Sigmoid colon (tissue), 7 donors: ENCODE measurements around the gene GPC6. TPM values are rescaled to one million over a fixed set of nuclear protein-coding genes. Genes with fewer than 3 reads are reported as not detected.

ENCODE experiments used
- DNase-seq: peaks from one replicate; pipeline ENCODE4 v3.0.0-alpha.2; 2019
- H3K27ac ChIP-seq, 4 donors: fragments of 200-600 bp; sonication (generic); one replicate each; pipeline ENCODE4 v1.5.1; 2016 to 2019; ENCODE audit warnings: mild to moderate bottlenecking in 1 of 4
- H3K27me3 ChIP-seq, 3 donors: fragments of 200-600 bp; sonication (generic); one replicate each; pipeline ENCODE4 v1.5.1; 2019; ENCODE audit warnings: mild to moderate bottlenecking in 1 of 3
- H3K36me3 ChIP-seq, 4 donors: fragments of 200-600 bp; sonication (generic); one replicate each; pipeline ENCODE4 v1.5.1; 2016 to 2019
- H3K4me1 ChIP-seq, 4 donors: fragments of 200-600 bp; sonication (generic); one replicate each; pipeline ENCODE4 v1.5.1; 2017 to 2019
- H3K4me3 ChIP-seq, 4 donors: fragments of 200-600 bp; sonication (generic); one replicate each; pipeline ENCODE4 v1.5.1; 2017 to 2019; ENCODE audit warnings: mild to moderate bottlenecking in 2 of 4, moderate library complexity in 1 of 4
- H3K9me3 ChIP-seq, 4 donors: fragments of 200-600 bp in 3 of 4; sonication (generic) in 3 of 4; one replicate each; pipeline versions ENCODE4 v1.5.1 to v1.6.1; 2013 to 2019
- CTCF ChIP-seq, 4 experiments: fragments of 450-650 bp in 3 of 4; fragments of 200-600 bp in 1 of 4; IDR thresholded peaks; one replicate each; pipeline ENCODE4 v1.5.1; 2016 to 2019; ENCODE audit warnings: antibody characterized with exemption in 4 of 4, mild to moderate bottlenecking in 3 of 4, moderate library complexity in 2 of 4
- EP300 ChIP-seq, 4 donors: sonication (generic); formaldehyde crosslinking; IDR thresholded peaks; one replicate each; pipeline ENCODE4 v1.6.1; 2017; ENCODE audit warnings: antibody characterized with exemption in 4 of 4
- POLR2A ChIP-seq, 2 donors: fragments of 450-650 bp; IDR thresholded peaks; one replicate each; pipeline ENCODE4 v1.6.1; 2016; ENCODE audit warnings: antibody characterized with exemption in 2 of 2, mild to moderate bottlenecking in 2 of 2, moderate library complexity in 2 of 2
- POLR2AphosphoS5 ChIP-seq, 4 donors: sonication (generic); formaldehyde crosslinking; IDR thresholded peaks; one replicate each; pipeline ENCODE4 v1.6.1; 2017; ENCODE audit warnings: antibody characterized with exemption in 4 of 4
- WGBS, 2 donors: extraction: QIAGEN DNeasy Blood & Tissue Kit; methylation state at CpG; one replicate each; pipeline ENCODE4 v1.1.7; 2013; 5-methylcytosine and 5-hydroxymethylcytosine counted together
- intact Hi-C: fragments of 100-400 bp; cut with DNase I; formaldehyde crosslinking; loops from one replicate; pipeline ENCODE4 v1.15.1; 2023
- polyA plus RNA-seq, 3 donors: library from polyadenylated mRNA; stranded (reverse); fragments of 200-250 nt; gene quantifications; one replicate each; pipeline ENCODE4 v1.2.3, GENCODE V29; 2013
- total RNA-seq, 4 donors: library from RNA; depleted of rRNA; stranded (reverse); fragments of >200 nt; gene quantifications; one replicate each; pipeline ENCODE4 v1.1.0, GENCODE V29; 2016
- donor health status: healthy with polysubstance abuse.
- donor health status: Bipolar disorder and iron deficiency.
- donor health status: healthy.

GPC6 gene
- total and polyA plus RNA-seq, 7 donors, result 0.23 to 27.5 (median 14.4) TPM

GRCh38 chr13:94328381-94329041 is 1101.9 kb downstream of the GPC6 start:
- TF ChIP-seq CTCF (IDR thresholded peaks at IDR 0.05) (no peak), POLR2A (IDR thresholded peaks at IDR 0.05) (no peak), EP300 (IDR thresholded peaks at IDR 0.05) (no peak), POLR2AphosphoS5 (IDR thresholded peaks at IDR 0.05) (no peak)
- Histone ChIP-seq H3K27ac (peak overlapping the region in 3 of 4 donors; percentile 48 to 63 (median 56)), H3K36me3 (no peaks in the 10 kb centered on the region), H3K27me3 (no peaks in the 10 kb centered on the region), H3K4me1 (peaks cover 0 to 42% (median 31%) of the 10 kb centered on the region in 4 donors), H3K9me3 (no peaks in the 10 kb centered on the region), H3K4me3 (no peak overlapping the region)
- intact Hi-C loops, result no loop called here
- no peak for DNase-seq
- WGBS, 2 donors, result 79 to 82% methylated on average over 13 of the region's 13 CpGs

- Histone ChIP-seq H3K4me1 (peaks cover 0 to 46% (median 34%) of the 10 kb centered on the region in 4 donors), H3K27ac (peak overlapping the region; percentile 41 to 63 (median 52)), H3K9me3 (no peaks in the 10 kb centered on the region), H3K27me3 (no peaks in the 10 kb centered on the region), H3K4me3 (peak overlapping the region in 1 of 4 donors; percentile 6), H3K36me3 (no peaks in the 10 kb centered on the region)
- DNase-seq, result peak; percentile 69
- TF ChIP-seq EP300 (IDR thresholded peaks at IDR 0.05) (no peak), CTCF (IDR thresholded peaks at IDR 0.05) (no peak), POLR2AphosphoS5 (IDR thresholded peaks at IDR 0.05) (peak in 1 of 4 donors; percentile 9), POLR2A (IDR thresholded peaks at IDR 0.05) (no peak)
- intact Hi-C loops, result no loop called here
- 74 to 82% methylated on average over 7 of the region's 7 CpGs for WGBS, 2 donors
Measured at GRCh38 chr13:94329277-94329676, 1102.7 kb downstream of the GPC6 start.

GRCh38 chr13:94329754-94330551 is 1103.3 kb downstream of the GPC6 start:
- Histone ChIP-seq H3K4me3 (no peak overlapping the region), H3K9me3 (no peaks in the 10 kb centered on the region), H3K27ac (peak overlapping the region; percentile 41 to 63 (median 52)), H3K27me3 (no peaks in the 10 kb centered on the region), H3K36me3 (no peaks in the 10 kb centered on the region), H3K4me1 (peaks cover 0 to 46% (median 34%) of the 10 kb centered on the region in 4 donors)
- no peak for DNase-seq
- TF ChIP-seq POLR2AphosphoS5 (IDR thresholded peaks at IDR 0.05) (peak; percentile 53 to 60 (median 56)), EP300 (IDR thresholded peaks at IDR 0.05) (peak in 1 of 4 donors; percentile 19), POLR2A (IDR thresholded peaks at IDR 0.05) (no peak), CTCF (IDR thresholded peaks at IDR 0.05) (no peak)
- 36 to 59% methylated on average over 7 of the region's 7 CpGs for WGBS, 2 donors
- intact Hi-C loops, result no loop called here

GRCh38 chr13:94330552-94331071 is 1104.0 kb downstream of the GPC6 start:
- Histone ChIP-seq H3K4me3 (no peak overlapping the region), H3K27me3 (no peaks in the 10 kb centered on the region), H3K9me3 (no peaks in the 10 kb centered on the region), H3K36me3 (no peaks in the 10 kb centered on the region), H3K4me1 (peaks cover 0 to 46% (median 34%) of the 10 kb centered on the region in 4 donors), H3K27ac (peak overlapping the region; percentile 41 to 63 (median 52))
- WGBS, 2 donors, result 60 to 64% methylated on average over 3 of the region's 3 CpGs
- TF ChIP-seq CTCF (IDR thresholded peaks at IDR 0.05), result no peak
- TF ChIP-seq POLR2AphosphoS5 (IDR thresholded peaks at IDR 0.05), result no peak
- TF ChIP-seq POLR2A (IDR thresholded peaks at IDR 0.05), result no peak
- no peak for TF ChIP-seq EP300 (IDR thresholded peaks at IDR 0.05)
- intact Hi-C loops, result no loop called here
- DNase-seq, result no peak
